IPS-15b (cell line): Measurements from ENCODE around the gene PTPN14.

ENCODE experiments used
- H3K27me3 ChIP-seq: one replicate; pipeline ENCODE4 v1.6.1; 2013; ENCODE audit warnings: low read length; ENCODE audit not compliant: control insufficient read depth, insufficient read depth
- H3K36me3 ChIP-seq: one replicate; pipeline ENCODE4 v1.6.1; 2013; ENCODE audit warnings: low read length; ENCODE audit not compliant: control insufficient read depth, insufficient read depth
- H3K4me1 ChIP-seq: one replicate; pipeline ENCODE4 v1.6.1; 2013; ENCODE audit warnings: mild to moderate bottlenecking, low read length; ENCODE audit not compliant: control insufficient read depth, insufficient read depth
- H3K4me3 ChIP-seq: one replicate; pipeline ENCODE4 v1.5.1; 2013; ENCODE audit warnings: low read depth, low read length
- H3K9ac ChIP-seq: one replicate; pipeline ENCODE4 v1.6.1; 2013; ENCODE audit warnings: low read depth, mild to moderate bottlenecking, low read length
- H3K9me3 ChIP-seq: one replicate; pipeline ENCODE4 v1.6.1; 2013; ENCODE audit warnings: mild to moderate bottlenecking, low read length; ENCODE audit not compliant: control insufficient read depth, insufficient read depth

The PTPN14 gene

GRCh38 chr1:214476986-214477870 is 74.2 kb downstream of the PTPN14 start:
- Histone ChIP-seq H3K4me3 (no peak overlapping the region), H3K27me3 (no peaks in the 10 kb centered on the region), H3K9me3 (no peaks in the 10 kb centered on the region), H3K36me3 (no peaks in the 10 kb centered on the region), H3K4me1 (peaks cover 31% of the 10 kb centered on the region), H3K9ac (no peak overlapping the region)

GRCh38 chr1:214476229-214476985 is 75.0 kb downstream of the PTPN14 start:
- no peak overlapping the region for H3K9ac ChIP-seq
- no peak overlapping the region for H3K4me3 ChIP-seq
- H3K4me1 ChIP-seq = peaks cover 31% of the 10 kb centered on the region
- H3K36me3 ChIP-seq = no peaks in the 10 kb centered on the region
- H3K27me3 ChIP-seq = no peaks in the 10 kb centered on the region
- H3K9me3 ChIP-seq = no peaks in the 10 kb centered on the region

- Histone ChIP-seq H3K4me1 (peaks cover 34% of the 10 kb centered on the region), H3K9me3 (no peaks in the 10 kb centered on the region), H3K36me3 (no peaks in the 10 kb centered on the region), H3K27me3 (no peaks in the 10 kb centered on the region), H3K9ac (no peak overlapping the region), H3K4me3 (no peak overlapping the region)
Observed at GRCh38 chr1:214475746-214476145, 75.7 kb downstream of the PTPN14 start.

GRCh38 chr1:214475331-214475730 is 76.1 kb downstream of the PTPN14 start:
- Histone ChIP-seq H3K9me3 (no peaks in the 10 kb centered on the region), H3K27me3 (no peaks in the 10 kb centered on the region), H3K36me3 (no peaks in the 10 kb centered on the region), H3K9ac (no peak overlapping the region), H3K4me3 (no peak overlapping the region), H3K4me1 (peaks cover 34% of the 10 kb centered on the region)

GRCh38 chr1:214474467-214474866 is 76.9 kb downstream of the PTPN14 start:
- H3K27me3 ChIP-seq = no peaks in the 10 kb centered on the region
- peaks cover 34% of the 10 kb centered on the region for H3K4me1 ChIP-seq
- no peaks in the 10 kb centered on the region for H3K9me3 ChIP-seq
- no peaks in the 10 kb centered on the region for H3K36me3 ChIP-seq
- H3K9ac ChIP-seq = no peak overlapping the region
- no peak overlapping the region for H3K4me3 ChIP-seq

GRCh38 chr1:214473862-214474261 is 77.5 kb downstream of the PTPN14 start:
- H3K36me3 ChIP-seq = no peaks in the 10 kb centered on the region
- no peaks in the 10 kb centered on the region for H3K27me3 ChIP-seq
- H3K9ac ChIP-seq = no peak overlapping the region
- H3K4me3 ChIP-seq = no peak overlapping the region
- H3K9me3 ChIP-seq = no peaks in the 10 kb centered on the region
- peaks cover 34% of the 10 kb centered on the region for H3K4me1 ChIP-seq

GRCh38 chr1:214473387-214473786 is 78.0 kb downstream of the PTPN14 start:
- no peak overlapping the region for H3K9ac ChIP-seq
- H3K36me3 ChIP-seq = no peaks in the 10 kb centered on the region
- no peaks in the 10 kb centered on the region for H3K27me3 ChIP-seq
- no peaks in the 10 kb centered on the region for H3K9me3 ChIP-seq
- H3K4me1 ChIP-seq = peaks cover 34% of the 10 kb centered on the region
- no peak overlapping the region for H3K4me3 ChIP-seq

- Histone ChIP-seq H3K9me3 (no peaks in the 10 kb centered on the region), H3K4me3 (no peak overlapping the region), H3K36me3 (no peaks in the 10 kb centered on the region), H3K4me1 (peaks cover 33% of the 10 kb centered on the region), H3K27me3 (no peaks in the 10 kb centered on the region), H3K9ac (no peak overlapping the region)
Observed at GRCh38 chr1:214472364-214472763, 79.0 kb downstream of the PTPN14 start.

- H3K36me3 ChIP-seq = no peaks in the 10 kb centered on the region
- H3K9me3 ChIP-seq = no peaks in the 10 kb centered on the region
- no peak overlapping the region for H3K4me3 ChIP-seq
- peaks cover 27% of the 10 kb centered on the region for H3K4me1 ChIP-seq
- H3K9ac ChIP-seq = no peak overlapping the region
- H3K27me3 ChIP-seq = no peaks in the 10 kb centered on the region
Observed at GRCh38 chr1:214471458-214471857, 79.9 kb downstream of the PTPN14 start.

- H3K4me3 ChIP-seq = no peak overlapping the region
- H3K36me3 ChIP-seq = no peaks in the 10 kb centered on the region
- no peaks in the 10 kb centered on the region for H3K9me3 ChIP-seq
- H3K9ac ChIP-seq = no peak overlapping the region
- no peaks in the 10 kb centered on the region for H3K27me3 ChIP-seq
- H3K4me1 ChIP-seq = peaks cover 15% of the 10 kb centered on the region
Observed at GRCh38 chr1:214470132-214470531, 81.3 kb downstream of the PTPN14 start.

- Histone ChIP-seq H3K4me3 (no peak overlapping the region), H3K9ac (no peak overlapping the region), H3K27me3 (no peaks in the 10 kb centered on the region), H3K4me1 (peaks cover 8% of the 10 kb centered on the region), H3K36me3 (no peaks in the 10 kb centered on the region), H3K9me3 (no peaks in the 10 kb centered on the region)
Observed at GRCh38 chr1:214469290-214469689, 82.1 kb downstream of the PTPN14 start.
